Fibroblast of lung (primary cell): ENCODE measurements around the gene SORCS3.

ENCODE experiments used
- EZH2 ChIP-seq: IDR thresholded peaks from 2 replicates; pipeline ENCODE4 v1.5.1; 2012; ENCODE audit warnings: low read length, control low read depth, mild to moderate bottlenecking; ENCODE audit errors: missing control alignments
- TF ChIP-seq, protein P1 (sequence below), 2 donors: IDR thresholded peaks in 1 of 2; conservative IDR thresholded peaks in 1 of 2; 1 replicate in 1 of 2; 2 replicates in 1 of 2; pipeline ENCODE4 v1.5.1; 2011 to 2012; ENCODE audit warnings: low read length in 2 of 2, control low read depth in 1 of 2, inconsistent platforms in 1 of 2, low read depth in 1 of 2, mild to moderate bottlenecking in 1 of 2

DNA sequence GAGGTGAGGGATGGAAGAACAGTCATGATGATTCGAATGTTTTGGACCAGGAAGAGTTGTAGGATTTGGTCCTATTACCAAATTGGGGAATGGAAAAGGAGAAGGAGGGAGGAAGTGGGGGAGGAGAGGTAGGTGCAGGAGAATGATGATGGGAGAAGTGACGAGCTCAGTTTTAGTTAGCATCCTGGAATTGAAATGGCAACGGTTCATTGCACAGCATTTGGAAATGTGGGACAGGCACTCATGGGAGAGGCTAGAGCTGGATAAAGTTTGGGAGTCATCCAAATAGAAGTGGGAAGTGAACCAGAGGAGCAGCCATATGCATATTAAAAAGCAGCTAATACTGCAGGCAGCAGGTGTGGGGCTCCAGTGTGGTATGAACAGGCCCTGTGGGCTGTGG, 253.6 kb downstream of the SORCS3 start:
- TF ChIP-seq, protein P1, sequence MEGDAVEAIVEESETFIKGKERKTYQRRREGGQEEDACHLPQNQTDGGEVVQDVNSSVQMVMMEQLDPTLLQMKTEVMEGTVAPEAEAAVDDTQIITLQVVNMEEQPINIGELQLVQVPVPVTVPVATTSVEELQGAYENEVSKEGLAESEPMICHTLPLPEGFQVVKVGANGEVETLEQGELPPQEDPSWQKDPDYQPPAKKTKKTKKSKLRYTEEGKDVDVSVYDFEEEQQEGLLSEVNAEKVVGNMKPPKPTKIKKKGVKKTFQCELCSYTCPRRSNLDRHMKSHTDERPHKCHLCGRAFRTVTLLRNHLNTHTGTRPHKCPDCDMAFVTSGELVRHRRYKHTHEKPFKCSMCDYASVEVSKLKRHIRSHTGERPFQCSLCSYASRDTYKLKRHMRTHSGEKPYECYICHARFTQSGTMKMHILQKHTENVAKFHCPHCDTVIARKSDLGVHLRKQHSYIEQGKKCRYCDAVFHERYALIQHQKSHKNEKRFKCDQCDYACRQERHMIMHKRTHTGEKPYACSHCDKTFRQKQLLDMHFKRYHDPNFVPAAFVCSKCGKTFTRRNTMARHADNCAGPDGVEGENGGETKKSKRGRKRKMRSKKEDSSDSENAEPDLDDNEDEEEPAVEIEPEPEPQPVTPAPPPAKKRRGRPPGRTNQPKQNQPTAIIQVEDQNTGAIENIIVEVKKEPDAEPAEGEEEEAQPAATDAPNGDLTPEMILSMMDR (conservative IDR thresholded peaks at IDR 0.05 in 1 of 2, IDR thresholded peaks at IDR 0.05 in 1 of 2; ENCODE audit: low read depth in 1 of 2, low read length in 2 of 2), result no peak
- no peak for TF ChIP-seq EZH2
